GM18505 (cell line): Measurements from ENCODE around the gene EPC1.
"Not testable (repeated sequence)": the region's sequence is repeated elsewhere in the genome, so short reads cannot be mapped to it uniquely, and the experiment has no call there.

Experiments
- ATAC-seq: cut with Tn5 transposase; IDR thresholded peaks from one replicate; pipeline ENCODE4 v1.9.1; 2021; ENCODE audit not compliant: unreplicated experiment
- POLR2A ChIP-seq: IDR thresholded peaks from 4 replicates; pipeline ENCODE4 v1.6.1; 2011; ENCODE audit warnings: borderline replicate concordance; ENCODE audit not compliant: insufficient read depth, insufficient read length; ENCODE audit errors: extremely low read depth

EPC1 gene

GRCh38 chr10:32360241-32360640 lies 13.3 kb upstream of the EPC1 start:
- TF ChIP-seq POLR2A, result no peak
- ATAC-seq, result no peak

GRCh38 chr10:32357056-32357735 lies 10.2 kb upstream of the EPC1 start:
- ATAC-seq, result no peak
- TF ChIP-seq POLR2A, result no peak

DNA sequence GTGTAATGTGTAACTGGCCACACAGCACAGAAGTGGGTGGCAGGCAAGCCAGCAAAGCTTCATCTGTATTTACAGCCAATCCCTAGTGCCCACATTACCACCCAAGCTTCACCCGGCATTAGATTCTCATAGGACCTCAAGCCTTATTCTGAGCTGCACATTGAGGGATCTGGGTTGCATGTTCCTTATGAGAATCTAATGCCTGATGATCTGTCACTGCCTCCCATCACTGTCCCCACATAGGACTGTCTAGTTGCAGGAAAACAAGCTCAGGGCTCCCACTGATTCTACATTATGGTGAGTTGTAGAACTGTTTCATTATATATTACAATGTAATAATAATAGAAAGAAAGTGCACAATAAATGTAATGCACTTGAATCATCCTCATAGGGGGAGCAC lies 7.7 kb upstream of the EPC1 start:
- not testable (repeated sequence) for ATAC-seq

DNA sequence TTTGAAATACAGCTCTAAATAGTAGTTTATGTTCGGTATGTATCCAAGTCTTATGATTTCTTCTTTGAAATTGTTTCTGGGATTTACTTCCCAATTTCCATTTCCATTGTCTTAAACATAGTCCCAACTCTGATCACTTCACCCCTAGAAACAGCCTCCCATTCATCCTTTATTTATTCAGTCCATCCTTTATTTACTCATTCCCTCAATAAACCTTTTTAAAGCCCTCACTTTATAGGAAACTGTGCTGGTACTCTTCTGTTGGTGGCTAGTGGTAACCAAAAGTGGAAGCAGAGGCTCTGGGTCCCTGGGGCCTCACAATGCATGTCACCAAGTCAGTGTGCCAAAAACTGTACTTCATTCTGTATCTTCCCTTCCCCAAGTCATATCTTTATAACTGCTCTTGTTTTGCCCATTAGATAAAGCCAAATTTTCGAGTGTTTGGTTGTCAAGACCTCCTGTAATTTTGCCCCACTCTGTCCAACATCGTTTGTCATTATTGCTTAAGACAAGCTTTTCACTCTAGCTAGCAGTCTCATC lies 3.9 kb upstream of the EPC1 start:
- no peak for ATAC-seq
- TF ChIP-seq POLR2A, result no peak

GRCh38 chr10:32349968-32350738 lies 3.2 kb upstream of the EPC1 start:
- no peak for ATAC-seq
- no peak for TF ChIP-seq POLR2A

DNA sequence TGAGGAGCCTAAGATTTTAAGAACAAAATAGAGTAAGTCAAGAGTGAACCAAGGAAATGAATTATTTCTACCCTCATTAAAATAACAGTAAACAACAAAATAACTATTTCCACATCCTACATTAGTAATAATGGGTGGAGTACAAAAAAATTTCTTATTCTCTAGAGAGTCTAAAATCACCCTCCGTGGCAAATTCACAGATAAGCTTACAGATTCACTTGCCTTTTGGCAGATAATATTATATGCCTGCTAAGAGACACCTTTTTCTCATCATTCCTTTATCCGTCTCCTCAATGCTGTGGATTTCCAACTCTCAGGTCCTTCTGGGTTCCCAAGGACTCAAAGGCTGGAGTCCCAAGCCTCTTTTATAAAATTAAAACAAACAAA lies 2.2 kb upstream of the EPC1 start:
- no peak for ATAC-seq
- no peak for TF ChIP-seq POLR2A

GRCh38 chr10:32348297-32349198 lies 1.6 kb upstream of the EPC1 start:
- TF ChIP-seq POLR2A, result no peak
- ATAC-seq, result no peak

DNA sequence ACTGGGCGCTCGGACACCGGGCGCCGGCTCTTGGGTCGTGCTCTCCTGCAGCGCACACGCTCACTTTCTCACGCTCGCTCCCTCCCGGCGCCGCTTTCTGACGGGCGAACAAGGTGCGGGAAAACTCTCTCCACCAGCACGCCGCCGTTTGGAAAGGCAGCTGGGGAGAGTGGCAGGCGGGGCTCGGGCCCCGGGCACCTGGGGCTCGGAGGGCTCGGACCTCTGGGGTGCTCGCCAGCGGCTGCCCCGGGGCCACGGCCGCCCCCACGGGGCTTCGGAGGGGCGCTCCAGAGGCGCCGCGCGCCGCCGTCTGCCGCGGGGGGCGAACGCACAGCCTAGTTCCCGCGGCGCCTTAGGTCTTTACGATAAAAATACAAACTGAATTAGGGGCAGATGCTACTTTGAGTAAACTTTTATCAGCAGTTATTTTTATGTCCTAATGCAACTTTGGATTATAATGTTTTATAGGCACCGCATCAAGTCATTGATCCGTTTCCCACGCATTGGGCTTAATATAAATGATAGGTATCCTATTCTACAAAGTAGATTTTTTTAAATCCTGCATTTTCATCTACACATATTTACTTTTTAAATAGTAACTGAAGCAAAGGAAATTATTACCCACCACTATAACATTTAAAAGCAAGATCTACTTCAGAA lies 535 bp upstream of the EPC1 start:
- no peak for TF ChIP-seq POLR2A
- peak; percentile 16 for ATAC-seq

- no peak for TF ChIP-seq POLR2A
Measured at GRCh38 chr10:32346134-32346550, 816 bp downstream of the EPC1 start.

GRCh38 chr10:32341596-32341995 lies 5.4 kb downstream of the EPC1 start:
- no peak for ATAC-seq
- no peak for TF ChIP-seq POLR2A

More at GRCh38 chr10:32346134-32346550, 816 bp downstream of the EPC1 start:
- ATAC-seq, result peak; percentile 84

- no peak for TF ChIP-seq POLR2A
- no peak for ATAC-seq
Measured at GRCh38 chr10:32340596-32341180, 6.3 kb downstream of the EPC1 start.

DNA sequence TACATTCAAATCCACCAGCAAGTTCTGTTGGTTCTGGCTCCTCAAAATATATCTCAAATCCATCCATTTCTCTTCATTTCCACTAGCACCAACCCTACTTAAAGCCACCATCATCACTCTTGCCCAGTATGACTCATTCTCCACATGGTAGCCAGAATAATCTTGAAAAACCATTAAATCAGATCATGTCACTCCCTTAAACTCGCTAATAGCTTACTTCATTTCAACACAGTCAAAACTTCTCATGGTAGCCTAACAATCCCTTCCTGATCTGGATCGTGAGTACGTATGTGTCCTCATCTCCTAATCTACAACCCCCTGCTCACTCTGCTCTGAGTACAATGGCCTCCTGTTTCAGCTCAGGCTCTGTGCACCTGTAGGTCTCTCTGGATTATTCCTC lies 8.7 kb downstream of the EPC1 start:
- no peak for TF ChIP-seq POLR2A
- no peak for ATAC-seq

DNA sequence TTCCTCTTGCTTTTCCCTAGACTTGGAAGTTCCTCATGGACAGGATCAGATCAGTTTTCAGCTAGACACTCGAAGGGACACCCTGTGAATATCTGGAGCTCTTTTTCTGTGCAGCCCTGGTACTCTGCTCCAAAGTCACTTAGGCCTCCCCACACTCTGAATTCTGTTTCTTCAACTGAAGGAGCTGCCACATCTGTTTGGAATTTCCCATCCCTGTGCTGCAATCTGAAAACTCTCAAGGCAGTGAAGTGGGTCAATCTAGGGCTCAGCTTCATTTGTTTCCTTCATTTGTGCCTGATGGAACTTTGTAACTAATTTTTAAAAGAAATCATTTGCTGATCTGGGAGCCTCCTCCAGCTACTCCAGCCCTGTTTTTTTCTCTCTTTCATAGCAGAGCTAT lies 9.6 kb downstream of the EPC1 start:
- no peak for TF ChIP-seq POLR2A
- no peak for ATAC-seq

DNA sequence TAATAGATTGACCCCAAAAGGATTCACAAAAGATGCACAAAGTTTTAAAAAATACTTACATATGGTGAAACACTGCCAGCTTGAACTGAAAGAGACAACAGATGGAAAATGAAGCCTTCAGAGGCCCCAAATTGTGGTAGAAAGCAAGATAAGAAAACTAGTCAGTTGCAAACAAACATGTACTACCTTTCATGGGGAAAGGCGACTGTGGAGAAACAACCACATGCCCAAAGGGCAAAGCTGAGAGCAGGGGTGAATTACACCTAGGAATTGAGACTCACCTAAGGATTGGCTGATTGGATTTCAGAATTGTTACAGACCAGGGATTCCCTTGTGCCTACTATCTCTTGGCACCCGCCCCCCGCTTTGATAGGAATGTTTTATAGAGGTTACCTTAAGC lies 13.1 kb downstream of the EPC1 start:
- TF ChIP-seq POLR2A, result no peak
- ATAC-seq, result no peak
